GM15510 (cell line): ENCODE results near the gene ADIPOQ.

Experiments used
- POLR2A ChIP-seq: IDR thresholded peaks from 3 replicates; pipeline ENCODE4 v1.6.1; 2011; ENCODE audit warnings: borderline replicate concordance; ENCODE audit not compliant: insufficient read length; ENCODE audit errors: extremely low read depth

The ADIPOQ gene

GRCh38 chr3:186824430-186825139 lies 17.9 kb upstream of the ADIPOQ start:
- no peak for TF ChIP-seq POLR2A

GRCh38 chr3:186825294-186825821 lies 17.2 kb upstream of the ADIPOQ start:
- no peak for TF ChIP-seq POLR2A

- TF ChIP-seq POLR2A = no peak
Observed at GRCh38 chr3:186825872-186826409, 16.6 kb upstream of the ADIPOQ start.

- no peak for TF ChIP-seq POLR2A
Observed at GRCh38 chr3:186826410-186826975, 16.0 kb upstream of the ADIPOQ start.

- peak; percentile 68 for TF ChIP-seq POLR2A
Observed at GRCh38 chr3:186826976-186827857, 15.3 kb upstream of the ADIPOQ start.

- no peak for TF ChIP-seq POLR2A
Observed at GRCh38 chr3:186828340-186828739, 14.2 kb upstream of the ADIPOQ start.

- no peak for TF ChIP-seq POLR2A
Observed at GRCh38 chr3:186831798-186832197, 10.7 kb upstream of the ADIPOQ start.

- TF ChIP-seq POLR2A = no peak
Observed at GRCh38 chr3:186832276-186832675, 10.2 kb upstream of the ADIPOQ start.

- TF ChIP-seq POLR2A = no peak
Observed at GRCh38 chr3:186839874-186840641, 2.5 kb upstream of the ADIPOQ start.

GRCh38 chr3:186841620-186842019 lies 890 bp upstream of the ADIPOQ start:
- no peak for TF ChIP-seq POLR2A

GRCh38 chr3:186843039-186843432 lies 526 bp downstream of the ADIPOQ start:
- TF ChIP-seq POLR2A = no peak

GRCh38 chr3:186844908-186845307 lies 2.4 kb downstream of the ADIPOQ start:
- no peak for TF ChIP-seq POLR2A

GRCh38 chr3:186845756-186846155 lies 3.2 kb downstream of the ADIPOQ start:
- TF ChIP-seq POLR2A = no peak

GRCh38 chr3:186847437-186847836 lies 4.9 kb downstream of the ADIPOQ start:
- TF ChIP-seq POLR2A = no peak

- TF ChIP-seq POLR2A = no peak
Observed at GRCh38 chr3:186849374-186849975, 7.0 kb downstream of the ADIPOQ start.

GRCh38 chr3:186852994-186853393 lies 10.5 kb downstream of the ADIPOQ start:
- TF ChIP-seq POLR2A = no peak
